HFFc6 (cell line): ENCODE results near the gene HEXD. TPM values are rescaled to one million over a fixed set of nuclear protein-coding genes. Genes with fewer than 3 reads are reported as not detected.
A peak's percentile ranks its signal among the peaks of the same experiment; 100 is the strongest.
"Not testable (repeated sequence)": the region's sequence is repeated elsewhere in the genome, so short reads cannot be mapped to it uniquely, and the experiment has no call there.

ENCODE experiments used
- DNase-seq: peaks from one replicate; pipeline ENCODE4 v3.0.0-alpha.2; 2018
- H3K27ac Mint-ChIP-seq: 2 replicates; pipeline ENCODE4 v1.8.0; 2020; ENCODE audit warnings: mild to moderate bottlenecking, mixed read lengths
- H3K27me3 Mint-ChIP-seq: 2 replicates; pipeline ENCODE4 v1.8.0; 2021; ENCODE audit warnings: mild to moderate bottlenecking, moderate library complexity, mixed read lengths; ENCODE audit not compliant: insufficient read depth
- H3K36me3 Mint-ChIP-seq: 2 replicates; pipeline ENCODE4 v1.8.0; 2021; ENCODE audit warnings: low read depth, mixed read lengths
- H3K4me1 Mint-ChIP-seq: 2 replicates; pipeline ENCODE4 v1.8.0; 2020; ENCODE audit warnings: low read depth, mixed read lengths
- H3K4me3 Mint-ChIP-seq: 2 replicates; pipeline ENCODE4 v1.8.0; 2020; ENCODE audit warnings: mild to moderate bottlenecking, moderate library complexity, mixed read lengths
- H3K9me3 Mint-ChIP-seq: 2 replicates; pipeline ENCODE4 v1.8.0; 2020; ENCODE audit warnings: mild to moderate bottlenecking, mixed read lengths
- CTCF ChIP-seq: fragments of 200-600 bp; sonication (generic); IDR thresholded peaks from 2 replicates; pipeline ENCODE4 v1.5.0; 2021; ENCODE audit warnings: antibody characterized with exemption, mild to moderate bottlenecking
- total RNA-seq, 6 experiments: library from RNA; stranded (reverse); fragmentation: NEBNext Ultra II Directional; extraction: Animal tissue kit (Norgen Biotek cat#: 25700); gene quantifications; 2 replicates in 1 of 6; 3 replicates in 5 of 6; pipeline ENCODE4 v1.2.3, GENCODE V29; 2021

The HEXD gene
- total RNA-seq, 6 experiments from 2014 or later = 4.3 to 6.8 (median 5.6) TPM

GRCh38 chr17:82447876-82448275, 29.7 kb downstream of the HEXD start:
- no peak for DNase-seq
- peaks cover 14% of the 10 kb centered on the region for H3K4me1 Mint-ChIP-seq
- H3K9me3 Mint-ChIP-seq = no peaks in the 10 kb centered on the region
- H3K27me3 Mint-ChIP-seq = no peaks in the 10 kb centered on the region; the same call in 1 of the 2 replicates
- no peak overlapping the region for H3K4me3 Mint-ChIP-seq
- H3K27ac Mint-ChIP-seq = no peak overlapping the region
- no peak for TF ChIP-seq CTCF
- H3K36me3 Mint-ChIP-seq = no peaks in the 10 kb centered on the region; the same call in 1 of the 2 replicates

GRCh38 chr17:82449131-82449882, 31.2 kb downstream of the HEXD start:
- Mint-ChIP-seq H3K4me1 (peaks cover 14% of the 10 kb centered on the region), H3K27ac (no peak overlapping the region), H3K36me3 (no peaks in the 10 kb centered on the region; the same call in 1 of the 2 replicates), H3K27me3 (no peaks in the 10 kb centered on the region; the same call in 1 of the 2 replicates), H3K9me3 (no peaks in the 10 kb centered on the region), H3K4me3 (peak overlapping the region; percentile 89)
- no peak for TF ChIP-seq CTCF
- DNase-seq = no peak

GRCh38 chr17:82449883-82450356, 31.8 kb downstream of the HEXD start:
- Mint-ChIP-seq H3K36me3 (no peaks in the 10 kb centered on the region; the same call in 1 of the 2 replicates), H3K4me1 (peaks cover 14% of the 10 kb centered on the region), H3K9me3 (no peaks in the 10 kb centered on the region), H3K27me3 (no peaks in the 10 kb centered on the region; the same call in 1 of the 2 replicates), H3K4me3 (peak overlapping the region; percentile 89), H3K27ac (peak overlapping the region; percentile 64)
- no peak for DNase-seq
- no peak for TF ChIP-seq CTCF

GRCh38 chr17:82450357-82451106, 32.4 kb downstream of the HEXD start, which contains the start of gene CYBC1:
CYBC1 (minus strand) TSS chr17:82450752; CDS start chr17:82449254, 1,498 bp downstream.
- Mint-ChIP-seq H3K27me3 (no peaks in the 10 kb centered on the region; the same call in 1 of the 2 replicates), H3K4me3 (peak within 1 kb of the TSS; percentile 89), H3K9me3 (no peaks in the 10 kb centered on the region), H3K4me1 (peaks cover 14% of the 10 kb centered on the region), H3K36me3 (no peaks in the 10 kb centered on the region; the same call in 1 of the 2 replicates), H3K27ac (peak within 1 kb of the TSS; percentile 85)
- TF ChIP-seq CTCF = no peak
- peak; percentile 80 for DNase-seq

GRCh38 chr17:82452162-82452561, 34.0 kb downstream of the HEXD start:
- Mint-ChIP-seq H3K36me3 (no peaks in the 10 kb centered on the region; the same call in 1 of the 2 replicates), H3K9me3 (no peaks in the 10 kb centered on the region), H3K4me1 (peaks cover 17% of the 10 kb centered on the region), H3K27ac (no peak overlapping the region), H3K27me3 (no peaks in the 10 kb centered on the region; the same call in 1 of the 2 replicates), H3K4me3 (no peak overlapping the region)
- no peak for TF ChIP-seq CTCF
- DNase-seq = no peak

- H3K9me3 Mint-ChIP-seq, H3K36me3 Mint-ChIP-seq, H3K27ac Mint-ChIP-seq, H3K27me3 Mint-ChIP-seq, H3K4me3 Mint-ChIP-seq, DNase-seq: not testable (repeated sequence)
- H3K4me1 Mint-ChIP-seq = peaks cover 26% of the 10 kb centered on the region
Measured at GRCh38 chr17:82453151-82453550, 35.0 kb downstream of the HEXD start.

GRCh38 chr17:82453706-82454105, 35.6 kb downstream of the HEXD start:
- H3K4me3 Mint-ChIP-seq, H3K36me3 Mint-ChIP-seq, H3K9me3 Mint-ChIP-seq, H3K27me3 Mint-ChIP-seq, H3K27ac Mint-ChIP-seq, DNase-seq: not testable (repeated sequence)
- H3K4me1 Mint-ChIP-seq = peaks cover 26% of the 10 kb centered on the region
